ENCODE measurements around the gene TSPAN15. TPM values are rescaled to one million over a fixed set of nuclear protein-coding genes. Genes with fewer than 3 reads are reported as not detected.

TSPAN15 gene
- total and polyA plus RNA-seq, 2 of the 4 experiments (the other 2 are of a cell fraction): 0.48 TPM; not detected in 1

GRCh38 chr10:69527961-69528360, 76.7 kb downstream of the TSPAN15 start:
- no peak for TF ChIP-seq MAZ (IDR thresholded peaks at IDR 0.05; ENCODE audit: borderline replicate concordance, low read depth, low read length)
- TF ChIP-seq POLR2A (IDR thresholded peaks at IDR 0.05; ENCODE audit: low read depth, low read length): no peak
- no peak for TF ChIP-seq CEBPB (IDR thresholded peaks at IDR 0.05; ENCODE audit: low read depth, low read length)
- TF ChIP-seq, protein P1, sequence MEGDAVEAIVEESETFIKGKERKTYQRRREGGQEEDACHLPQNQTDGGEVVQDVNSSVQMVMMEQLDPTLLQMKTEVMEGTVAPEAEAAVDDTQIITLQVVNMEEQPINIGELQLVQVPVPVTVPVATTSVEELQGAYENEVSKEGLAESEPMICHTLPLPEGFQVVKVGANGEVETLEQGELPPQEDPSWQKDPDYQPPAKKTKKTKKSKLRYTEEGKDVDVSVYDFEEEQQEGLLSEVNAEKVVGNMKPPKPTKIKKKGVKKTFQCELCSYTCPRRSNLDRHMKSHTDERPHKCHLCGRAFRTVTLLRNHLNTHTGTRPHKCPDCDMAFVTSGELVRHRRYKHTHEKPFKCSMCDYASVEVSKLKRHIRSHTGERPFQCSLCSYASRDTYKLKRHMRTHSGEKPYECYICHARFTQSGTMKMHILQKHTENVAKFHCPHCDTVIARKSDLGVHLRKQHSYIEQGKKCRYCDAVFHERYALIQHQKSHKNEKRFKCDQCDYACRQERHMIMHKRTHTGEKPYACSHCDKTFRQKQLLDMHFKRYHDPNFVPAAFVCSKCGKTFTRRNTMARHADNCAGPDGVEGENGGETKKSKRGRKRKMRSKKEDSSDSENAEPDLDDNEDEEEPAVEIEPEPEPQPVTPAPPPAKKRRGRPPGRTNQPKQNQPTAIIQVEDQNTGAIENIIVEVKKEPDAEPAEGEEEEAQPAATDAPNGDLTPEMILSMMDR (conservative IDR thresholded peaks at IDR 0.05; ENCODE audit: low read depth, low read length): no peak
- TF ChIP-seq, protein P2, sequence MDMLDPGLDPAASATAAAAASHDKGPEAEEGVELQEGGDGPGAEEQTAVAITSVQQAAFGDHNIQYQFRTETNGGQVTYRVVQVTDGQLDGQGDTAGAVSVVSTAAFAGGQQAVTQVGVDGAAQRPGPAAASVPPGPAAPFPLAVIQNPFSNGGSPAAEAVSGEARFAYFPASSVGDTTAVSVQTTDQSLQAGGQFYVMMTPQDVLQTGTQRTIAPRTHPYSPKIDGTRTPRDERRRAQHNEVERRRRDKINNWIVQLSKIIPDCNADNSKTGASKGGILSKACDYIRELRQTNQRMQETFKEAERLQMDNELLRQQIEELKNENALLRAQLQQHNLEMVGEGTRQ (IDR thresholded peaks at IDR 0.05; ENCODE audit: low read depth, low read length): no peak
- no peak for TF ChIP-seq RFX5 (IDR thresholded peaks at IDR 0.05; ENCODE audit: low read depth, low read length)
- Histone ChIP-seq H4K5ac (ENCODE audit: low read depth, low read length) (no peak overlapping the region), H3K36me3 (ENCODE audit: control insufficient read depth, insufficient read depth, low read length) (no peaks in the 10 kb centered on the region), H3K79me1 (ENCODE audit: low read depth in 1 of 2, low read length in 2 of 2) (no peaks in the 10 kb centered on the region), H3K23ac (ENCODE audit: low read depth, low read length) (no peak overlapping the region), H3K9ac (ENCODE audit: low read depth, low read length) (no peak overlapping the region), H3K4ac (ENCODE audit: low read depth, low read length) (no peak overlapping the region), H4K20me1 (ENCODE audit: insufficient read depth, low read length) (no peaks in the 10 kb centered on the region), H3K18ac (ENCODE audit: low read depth, low read length) (no peak overlapping the region), H4K91ac (ENCODE audit: insufficient read depth, low read depth, low read length) (no peak overlapping the region), H3K9me1 (ENCODE audit: insufficient read depth, low read length) (no peaks in the 10 kb centered on the region), H3K4me3 (ENCODE audit: insufficient read depth, low read depth, low read length) (no peak overlapping the region), H3K4me1 (ENCODE audit: control insufficient read depth, insufficient read depth, low read length) (no peaks in the 10 kb centered on the region), H2AK9ac (replicated peaks; ENCODE audit: low read depth, low read length, poor library complexity) (no peak overlapping the region), H3K27me3 (ENCODE audit: control insufficient read depth, insufficient read depth, low read length) (peaks cover 18% of the 10 kb centered on the region), H3K14ac (replicated peaks; ENCODE audit: low read depth, low read length) (no peak overlapping the region), H2BK5ac (ENCODE audit: low read depth, low read length, poor library complexity, severe bottlenecking) (no peak overlapping the region), H3K27ac (ENCODE audit: insufficient read depth, low read length) (no peak overlapping the region), H3K4me2 (ENCODE audit: low read depth, low read length) (no peak overlapping the region), H3K9me3 (ENCODE audit: control insufficient read depth, insufficient read depth, low read length) (no peaks in the 10 kb centered on the region), H2AK5ac (ENCODE audit: low read depth, low read length) (no peak overlapping the region), H3K56ac (ENCODE audit: extremely low read depth, insufficient read depth, low read length) (no peak overlapping the region), H2AFZ (replicated peaks; ENCODE audit: low read length, poor library complexity) (no peak overlapping the region), H2BK120ac (ENCODE audit: low read depth, low read length) (no peak overlapping the region), H2BK20ac (ENCODE audit: low read depth, low read length) (no peak overlapping the region), H4K8ac (ENCODE audit: low read depth in 2 of 2, low read length in 2 of 2) (no peak overlapping the region), H2BK15ac (ENCODE audit: low read depth, low read length) (no peak overlapping the region)
- ChIA-PET POLR2A (ENCODE audit: unreplicated experiment) (no interaction called here), CTCF (interaction anchor here (0.6 to 2.0 kb wide), 2 partner anchors 13 to 277 kb away, joined by 3 to 5 read pairs; no protein-coding TSS in a partner anchor)
- DNase-seq: no peak
- 81% methylated on average over 8 of the region's 11 CpGs; no CpG with 5 or more reads in 1 of the 2 experiments for WGBS, 2 experiments (ENCODE audit: extremely low coverage in 2 of 2, insufficient read length in 1 of 2)
- ATAC-seq (ENCODE audit: low read depth): no peak
- intact Hi-C loops (cut with micrococcal nuclease): no loop called here
- no TSS peak for BruUV-seq (replicated peaks)
- in situ Hi-C loops (cut with MboI; ENCODE audit: low sequenced_read_pairs): no loop called here
- dilution Hi-C loops (cut with HindIII; ENCODE audit: low sequenced_read_pairs, unreplicated experiment): no loop called here
